T-helper 2 cell treated with Interferon-gamma antibody and Interleukin-4, amounts not matched to agents 100 ng/mL and 5 ng/mL, for 36 hours (primary cell): ENCODE data around the gene CHMP4B. TPM values are rescaled to one million over a fixed set of nuclear protein-coding genes. Genes with fewer than 3 reads are reported as not detected.

ENCODE experiments used
- intact Hi-C: fragments of 100-400 bp; cut with micrococcal nuclease; formaldehyde crosslinking; loops from one replicate; pipeline ENCODE4 v1.15.1; 2023
- total RNA-seq: library from RNA; stranded (reverse); gene quantifications from 2 replicates; pipeline ENCODE4 v1.2.3, GENCODE V29; 2022

The CHMP4B gene
- total RNA-seq, 1 donor from 2014 or later = 77.1 TPM

DNA sequence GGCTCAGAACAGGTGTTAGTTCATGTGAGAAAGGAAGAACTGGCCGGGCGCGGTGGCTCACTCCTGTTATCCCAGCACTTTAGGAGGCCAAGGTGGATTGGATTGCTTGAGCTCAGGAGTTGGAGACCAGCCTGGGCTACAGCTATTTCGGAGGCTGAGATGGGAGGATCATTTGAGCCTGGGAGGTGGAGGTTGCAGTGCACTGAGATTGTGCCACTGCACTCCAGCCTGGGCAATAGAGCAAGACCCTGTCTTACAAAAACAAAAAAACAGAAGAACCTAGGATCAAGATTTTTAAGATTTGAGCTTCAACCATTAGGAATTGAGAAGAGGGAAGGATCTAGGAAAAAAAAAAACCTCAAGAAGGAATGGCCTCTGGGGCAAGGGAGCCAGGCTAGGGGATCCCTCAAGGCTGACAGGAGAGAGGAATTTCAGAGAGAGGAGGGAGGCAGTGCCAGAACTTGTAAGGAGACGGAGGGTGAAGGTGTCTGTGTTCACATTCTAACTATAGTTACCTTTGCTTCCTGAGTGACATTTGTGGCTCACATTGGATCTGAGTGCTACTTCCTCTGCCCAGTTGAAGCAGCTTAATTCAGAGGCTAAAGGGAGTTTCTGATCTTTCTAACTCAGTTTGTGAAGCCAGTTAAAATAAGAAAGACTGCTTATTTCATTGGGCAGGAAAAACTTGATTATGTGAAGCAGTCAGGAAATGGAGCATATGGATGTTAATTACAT is 26.1 kb downstream of the CHMP4B start:
- intact Hi-C loops = no loop called here

- intact Hi-C loops = no loop called here
Measured at GRCh38 chr20:33838035-33838864, 27.1 kb downstream of the CHMP4B start.

GRCh38 chr20:33839591-33839990 is 28.4 kb downstream of the CHMP4B start:
- intact Hi-C loops = no loop called here

GRCh38 chr20:33840160-33840559 is 29.0 kb downstream of the CHMP4B start:
- intact Hi-C loops = no loop called here

DNA sequence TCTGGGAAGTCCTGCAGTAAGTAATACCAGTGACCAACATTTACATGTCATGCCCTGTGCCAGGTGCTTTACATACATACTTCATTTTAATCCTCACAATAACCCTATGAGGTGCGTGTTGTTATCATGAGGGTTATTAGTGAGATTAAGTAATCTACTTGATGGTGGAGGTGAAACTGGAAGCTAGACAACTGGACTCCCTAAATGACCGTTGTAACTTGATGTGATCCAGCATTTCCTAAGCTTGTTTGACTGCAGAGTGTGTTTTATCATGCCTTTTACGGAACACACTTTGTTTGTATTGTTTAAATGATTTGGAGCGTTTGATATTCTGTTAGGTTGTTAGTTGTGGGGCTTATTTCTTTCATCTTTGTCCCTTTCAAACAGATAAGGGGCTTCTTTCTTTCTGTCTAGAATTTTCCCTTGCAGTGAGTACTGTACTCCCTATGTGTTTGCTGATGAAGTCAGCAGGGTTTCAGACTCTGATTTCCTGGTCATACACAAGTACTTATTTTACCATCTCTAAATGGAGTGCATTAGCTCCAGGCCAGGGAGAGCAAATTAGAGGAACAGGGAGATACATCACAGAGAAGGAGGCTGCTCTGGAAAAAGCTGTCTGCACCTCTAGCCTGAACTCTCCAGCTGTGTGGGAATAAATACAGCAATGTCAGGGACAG is 29.7 kb downstream of the CHMP4B start:
- intact Hi-C loops = no loop called here

GRCh38 chr20:33841436-33841799 is 30.3 kb downstream of the CHMP4B start:
- intact Hi-C loops = no loop called here

DNA sequence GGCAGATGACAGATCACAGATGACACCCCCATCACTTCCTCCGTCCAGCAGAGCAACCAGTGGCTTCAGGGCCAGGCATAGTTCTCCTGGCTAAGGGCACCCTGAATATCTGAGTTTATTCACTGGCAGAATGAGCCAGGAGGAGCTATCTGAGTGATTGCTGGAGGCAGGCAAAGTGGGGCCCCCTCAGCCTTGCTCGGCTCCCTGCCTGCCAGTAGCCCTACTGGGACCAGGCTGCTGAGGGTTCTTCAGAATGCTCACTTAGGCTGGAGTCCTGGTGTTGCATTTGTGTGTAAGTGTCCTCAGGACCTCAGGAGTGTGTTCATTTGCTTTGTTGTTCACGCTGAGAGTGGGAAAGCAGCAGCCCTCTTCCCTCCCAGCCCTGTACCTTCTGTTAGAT is 31.2 kb downstream of the CHMP4B start:
- intact Hi-C loops = no loop called here

DNA sequence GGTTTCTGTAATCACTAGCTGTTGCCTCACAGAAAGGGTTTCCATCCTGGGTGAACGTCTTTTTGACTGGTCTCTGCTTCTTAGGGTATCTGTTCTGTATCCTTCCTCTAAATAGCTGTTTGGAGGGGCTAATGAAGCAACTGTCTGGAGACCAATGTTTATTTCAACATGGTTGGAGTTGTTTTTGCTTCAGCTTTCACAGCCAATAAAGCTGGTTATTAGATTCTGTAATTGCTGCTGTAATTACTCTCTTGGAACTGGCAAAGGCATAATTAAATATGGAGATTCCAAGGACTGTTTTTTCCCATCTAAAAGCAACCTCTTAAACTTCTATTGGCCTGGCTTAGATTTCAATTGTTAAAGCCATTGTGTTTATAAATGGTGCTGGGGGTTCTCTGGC is 31.9 kb downstream of the CHMP4B start:
- intact Hi-C loops = no loop called here

DNA sequence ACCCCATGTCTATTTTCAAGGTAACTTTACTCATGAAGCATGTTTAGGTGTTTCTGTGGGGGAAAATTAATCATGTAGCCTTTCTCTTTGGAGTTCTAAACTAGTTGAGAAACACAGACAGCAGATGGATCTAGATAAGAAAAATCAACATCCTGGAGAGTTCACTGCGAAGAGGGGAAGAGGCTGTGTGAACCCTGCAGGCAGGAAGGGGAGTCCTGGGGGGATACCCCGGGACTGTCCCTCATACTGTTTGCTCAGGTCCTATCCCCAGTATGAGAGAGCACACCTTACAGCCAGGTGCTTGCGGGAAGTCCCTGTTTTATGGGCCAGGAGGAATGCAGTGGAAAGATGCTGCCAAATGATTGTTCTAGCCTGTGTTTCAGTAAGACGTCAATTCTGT is 32.7 kb downstream of the CHMP4B start:
- intact Hi-C loops = no loop called here

GRCh38 chr20:33846291-33846935 is 35.3 kb downstream of the CHMP4B start:
- intact Hi-C loops = no loop called here

DNA sequence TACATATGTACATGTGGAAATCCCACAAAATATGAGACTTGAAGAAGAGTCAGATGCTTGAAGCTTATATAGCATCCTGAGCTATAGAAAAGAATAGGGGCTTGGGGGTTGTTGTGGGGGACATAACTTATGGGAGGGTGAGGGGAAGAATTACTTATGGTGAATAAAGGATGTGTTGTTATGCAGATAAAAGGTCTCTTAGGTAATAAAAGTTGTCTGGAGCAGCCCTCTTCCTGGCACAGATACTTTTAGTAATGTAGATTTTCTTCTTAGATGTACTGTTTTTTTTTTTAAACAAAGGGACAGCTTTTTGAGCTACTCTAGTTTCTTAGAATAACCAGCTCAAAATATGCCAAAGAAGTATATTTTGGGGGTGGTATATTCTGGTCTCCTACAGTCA is 35.9 kb downstream of the CHMP4B start:
- intact Hi-C loops = no loop called here

DNA sequence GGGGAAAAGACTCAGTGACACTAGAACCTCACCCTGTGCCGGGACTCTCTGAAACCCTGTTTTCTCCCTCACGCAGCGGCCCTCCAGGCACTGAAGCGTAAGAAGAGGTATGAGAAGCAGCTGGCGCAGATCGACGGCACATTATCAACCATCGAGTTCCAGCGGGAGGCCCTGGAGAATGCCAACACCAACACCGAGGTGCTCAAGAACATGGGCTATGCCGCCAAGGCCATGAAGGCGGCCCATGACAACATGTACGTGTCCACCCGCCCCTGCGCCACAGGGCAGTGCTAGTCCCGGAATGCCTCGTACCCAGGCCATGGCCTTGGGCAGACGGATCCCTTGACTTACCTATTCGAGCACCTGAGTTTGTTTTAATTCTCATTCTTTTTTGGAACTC is 37.2 kb downstream of the CHMP4B start:
- intact Hi-C loops = no loop called here

DNA sequence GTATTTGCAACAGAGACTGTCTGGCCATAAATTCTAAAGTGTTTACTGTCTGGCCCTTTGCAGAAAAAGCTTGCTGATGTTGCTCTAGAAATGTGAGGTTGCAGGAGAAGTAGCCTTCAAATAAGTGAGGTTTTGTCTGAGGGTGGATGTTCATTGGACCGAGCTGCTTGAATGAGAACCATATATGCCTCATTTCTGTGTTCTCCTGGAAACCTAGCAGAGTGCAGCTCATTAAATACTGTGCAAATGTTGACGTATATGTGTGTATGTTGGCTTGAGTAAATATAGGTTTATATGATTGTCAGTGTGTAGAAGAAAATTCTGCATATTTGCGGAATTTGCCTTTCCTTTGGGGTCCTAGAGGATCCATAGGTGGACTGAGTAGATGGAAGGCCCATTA is 39.0 kb downstream of the CHMP4B start:
- intact Hi-C loops = loop anchor here (5.0 kb wide), 1 partner anchor 142 kb away; the partner anchor contains the start of gene RALY

GRCh38 chr20:33851842-33852466 is 40.8 kb downstream of the CHMP4B start:
- intact Hi-C loops = loop anchor here (5.0 kb wide), 1 partner anchor 140 kb away; the partner anchor contains the start of gene RALY

GRCh38 chr20:33852626-33853506 is 41.7 kb downstream of the CHMP4B start:
- intact Hi-C loops = loop anchor here (5.0 kb wide), 1 partner anchor 139 kb away; the partner anchor contains the start of gene RALY

DNA sequence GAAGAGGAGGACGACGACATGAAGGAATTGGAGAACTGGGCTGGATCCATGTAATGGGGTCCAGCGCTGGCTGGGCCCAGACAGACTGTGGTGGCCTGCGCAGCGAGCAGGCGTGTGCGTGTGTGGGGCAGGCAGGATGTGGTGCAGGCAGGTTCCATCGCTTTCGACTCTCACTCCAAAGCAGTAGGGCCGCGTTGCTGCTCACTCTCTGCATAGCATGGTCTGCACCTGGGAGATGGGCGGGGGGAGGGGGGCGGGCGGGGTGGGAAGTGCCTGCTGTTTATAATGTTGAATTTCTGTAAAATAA is 42.3 kb downstream of the CHMP4B start:
- intact Hi-C loops = loop anchor here (5.0 kb wide), 1 partner anchor 139 kb away; the partner anchor contains the start of gene RALY

DNA sequence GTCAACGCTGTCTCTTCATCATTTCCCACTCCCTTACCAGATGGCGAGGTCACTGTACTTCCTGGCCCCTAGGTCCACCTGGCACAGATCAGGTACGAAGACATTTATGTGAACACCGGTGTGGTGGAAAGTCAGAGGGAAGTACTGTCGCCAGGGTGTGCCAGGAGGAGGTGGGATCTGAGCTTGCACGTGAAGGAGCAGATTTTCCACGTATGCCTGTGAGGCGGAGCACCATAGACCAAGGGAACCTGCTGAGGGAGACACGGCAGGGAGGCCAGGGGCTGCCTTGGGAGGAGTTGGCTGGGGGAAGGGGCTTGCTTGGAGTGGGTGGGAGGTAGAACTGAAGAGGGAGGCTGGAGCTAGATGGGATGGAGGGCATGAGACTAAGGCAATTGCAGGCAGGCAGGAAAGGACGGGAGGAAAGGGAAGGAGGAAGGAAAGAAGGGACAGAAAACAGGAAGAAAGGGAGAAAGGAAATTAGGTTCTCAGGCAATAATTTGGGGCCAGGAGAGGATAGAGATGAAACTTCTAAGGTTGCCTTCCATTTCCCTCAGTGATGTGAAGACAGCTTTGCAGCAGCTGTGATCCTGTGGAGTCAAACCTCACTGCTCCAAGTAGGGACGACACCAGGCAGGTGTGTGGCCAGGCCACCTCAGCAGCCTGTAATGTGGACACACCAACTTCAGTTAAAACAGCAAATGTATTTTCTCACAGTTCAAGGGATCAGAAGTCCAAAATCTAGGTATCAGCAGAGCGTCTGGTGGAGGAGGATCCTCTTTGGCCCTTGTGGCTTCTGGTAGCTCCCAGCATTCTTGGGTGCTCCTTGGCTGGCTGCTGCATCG is 46.8 kb downstream of the CHMP4B start:
- intact Hi-C loops = loop anchor here (2.0 kb wide), 1 partner anchor 47 kb away; the partner anchor contains the start of gene CHMP4B

DNA sequence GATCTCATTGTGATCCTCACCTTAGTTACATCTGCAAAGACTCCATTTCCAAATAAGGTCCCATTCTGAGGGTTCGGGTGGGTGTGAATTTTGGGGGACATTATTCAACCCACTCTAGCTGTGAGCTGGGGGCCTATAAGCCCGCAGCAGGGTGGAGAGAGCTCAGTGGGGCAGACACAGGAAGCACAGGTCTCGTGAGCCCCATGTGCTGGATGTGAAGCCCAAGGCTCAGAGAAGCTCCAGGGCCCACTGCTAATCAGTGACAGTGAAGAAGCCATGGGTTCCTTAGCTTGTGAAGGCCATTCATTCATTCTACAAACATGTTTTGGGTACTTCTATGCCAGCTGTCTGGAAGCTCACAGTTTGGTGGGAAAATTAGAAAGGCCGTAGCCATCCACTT is 47.5 kb downstream of the CHMP4B start:
- intact Hi-C loops = loop anchor here (2.0 kb wide), 1 partner anchor 48 kb away; the partner anchor contains the start of gene CHMP4B

- intact Hi-C loops = loop anchor here (2.0 kb wide), 1 partner anchor 48 kb away; the partner anchor contains the start of gene CHMP4B
Measured at GRCh38 chr20:33859157-33859695, 48.1 kb downstream of the CHMP4B start.
